Activated CD4-positive, alpha-beta T cell treated with anti-CD3 and anti-CD28 coated beads, Interleukin-2, Interleukin-6, amounts not matched to agents 100 ng/mL and 50 ng/mL, durations not matched to agents 16 hours and 8 hours (primary cell): Measurements from ENCODE around the gene LAMB4.

Source experiments
- DNase-seq: peaks from one replicate; pipeline ENCODE4 v3.0.0-alpha.2; 2020

Gene LAMB4, protein sequence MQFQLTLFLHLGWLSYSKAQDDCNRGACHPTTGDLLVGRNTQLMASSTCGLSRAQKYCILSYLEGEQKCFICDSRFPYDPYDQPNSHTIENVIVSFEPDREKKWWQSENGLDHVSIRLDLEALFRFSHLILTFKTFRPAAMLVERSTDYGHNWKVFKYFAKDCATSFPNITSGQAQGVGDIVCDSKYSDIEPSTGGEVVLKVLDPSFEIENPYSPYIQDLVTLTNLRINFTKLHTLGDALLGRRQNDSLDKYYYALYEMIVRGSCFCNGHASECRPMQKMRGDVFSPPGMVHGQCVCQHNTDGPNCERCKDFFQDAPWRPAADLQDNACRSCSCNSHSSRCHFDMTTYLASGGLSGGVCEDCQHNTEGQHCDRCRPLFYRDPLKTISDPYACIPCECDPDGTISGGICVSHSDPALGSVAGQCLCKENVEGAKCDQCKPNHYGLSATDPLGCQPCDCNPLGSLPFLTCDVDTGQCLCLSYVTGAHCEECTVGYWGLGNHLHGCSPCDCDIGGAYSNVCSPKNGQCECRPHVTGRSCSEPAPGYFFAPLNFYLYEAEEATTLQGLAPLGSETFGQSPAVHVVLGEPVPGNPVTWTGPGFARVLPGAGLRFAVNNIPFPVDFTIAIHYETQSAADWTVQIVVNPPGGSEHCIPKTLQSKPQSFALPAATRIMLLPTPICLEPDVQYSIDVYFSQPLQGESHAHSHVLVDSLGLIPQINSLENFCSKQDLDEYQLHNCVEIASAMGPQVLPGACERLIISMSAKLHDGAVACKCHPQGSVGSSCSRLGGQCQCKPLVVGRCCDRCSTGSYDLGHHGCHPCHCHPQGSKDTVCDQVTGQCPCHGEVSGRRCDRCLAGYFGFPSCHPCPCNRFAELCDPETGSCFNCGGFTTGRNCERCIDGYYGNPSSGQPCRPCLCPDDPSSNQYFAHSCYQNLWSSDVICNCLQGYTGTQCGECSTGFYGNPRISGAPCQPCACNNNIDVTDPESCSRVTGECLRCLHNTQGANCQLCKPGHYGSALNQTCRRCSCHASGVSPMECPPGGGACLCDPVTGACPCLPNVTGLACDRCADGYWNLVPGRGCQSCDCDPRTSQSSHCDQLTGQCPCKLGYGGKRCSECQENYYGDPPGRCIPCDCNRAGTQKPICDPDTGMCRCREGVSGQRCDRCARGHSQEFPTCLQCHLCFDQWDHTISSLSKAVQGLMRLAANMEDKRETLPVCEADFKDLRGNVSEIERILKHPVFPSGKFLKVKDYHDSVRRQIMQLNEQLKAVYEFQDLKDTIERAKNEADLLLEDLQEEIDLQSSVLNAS (N-terminal part only)

DNA sequence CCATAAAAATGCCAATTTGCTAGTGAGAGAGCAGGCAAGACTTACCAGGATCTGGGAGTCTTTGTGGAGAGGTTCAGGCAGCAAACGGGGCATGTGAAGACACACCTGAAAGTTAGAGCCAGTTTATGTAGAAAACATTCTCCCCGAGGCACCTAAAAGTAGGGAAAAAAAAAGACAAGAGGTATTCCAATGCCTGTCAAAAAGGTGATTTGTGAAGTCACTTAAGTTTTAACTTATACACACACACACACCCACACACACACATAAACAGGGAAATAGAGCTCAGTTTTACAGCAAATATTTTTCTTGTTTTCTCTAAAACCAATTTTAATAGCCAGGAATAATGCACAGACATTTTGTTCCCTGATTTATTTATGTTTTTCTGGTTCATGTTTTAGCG, at the start of gene LAMB4:
Gene LAMB4 (minus strand): TSS at position 101 of the 400 bp plus-strand sequence. CDS start 7,197 bp downstream, outside the sequence.
- no peak for DNase-seq

DNA sequence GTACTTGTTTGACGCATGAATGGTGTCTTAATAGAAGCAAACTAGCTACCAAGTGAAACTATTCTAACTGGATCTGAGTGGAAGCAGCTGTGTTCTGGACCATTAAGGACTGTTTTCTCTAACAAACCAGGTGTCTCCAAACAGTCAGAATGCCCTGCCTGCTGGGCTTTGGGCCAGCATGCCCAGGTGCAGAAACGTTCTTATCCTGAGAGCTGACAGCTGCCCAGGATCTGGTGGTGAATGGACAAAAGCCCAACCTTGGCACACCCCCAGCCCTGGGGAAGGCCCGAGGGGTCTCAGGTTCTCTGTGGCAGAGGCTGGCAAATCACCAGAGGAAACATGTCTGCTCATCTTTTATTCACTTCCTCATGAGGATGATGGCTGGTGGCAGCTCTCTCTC, 48.2 kb upstream of the LAMB4 start:
- no peak for DNase-seq

DNA sequence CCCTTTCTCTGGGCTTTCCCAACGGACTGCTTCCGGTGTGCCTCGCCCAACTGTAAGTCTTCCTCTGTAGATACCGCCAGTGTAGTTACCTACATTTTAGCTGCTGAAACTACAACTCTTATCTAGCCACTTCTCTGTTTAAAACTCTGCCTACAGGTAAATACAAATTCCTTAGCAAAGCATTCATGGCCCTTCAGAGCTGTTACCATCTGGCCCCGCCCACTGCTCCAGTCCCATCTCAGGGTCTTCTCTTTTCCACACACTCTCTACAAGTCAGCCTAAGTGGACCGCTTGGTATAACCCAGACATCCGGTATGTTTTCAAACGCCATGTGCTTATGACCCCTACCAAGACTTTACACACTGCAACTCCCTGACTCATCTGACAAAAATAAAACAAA, 41.0 kb upstream of the LAMB4 start:
- DNase-seq, result no peak

DNA sequence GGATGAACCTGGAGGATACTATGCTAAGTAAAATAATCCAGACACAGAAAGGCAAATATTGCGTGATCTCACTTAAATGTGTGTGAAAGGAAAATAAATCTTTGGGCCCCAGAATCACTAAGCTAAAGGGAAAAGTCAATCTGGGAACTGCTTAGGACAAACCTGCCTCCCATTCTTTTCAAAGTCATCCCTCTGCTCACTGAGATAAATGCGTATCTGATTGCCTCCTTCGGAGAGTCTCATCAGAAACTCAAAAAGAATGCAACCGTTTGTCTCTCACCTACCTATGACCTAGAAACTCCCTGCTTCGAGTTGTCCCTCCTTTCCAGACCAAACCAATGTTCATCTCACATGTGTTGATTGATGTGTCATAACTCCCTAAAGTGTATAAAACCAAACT, 40.1 kb upstream of the LAMB4 start:
- DNase-seq, result no peak

DNA sequence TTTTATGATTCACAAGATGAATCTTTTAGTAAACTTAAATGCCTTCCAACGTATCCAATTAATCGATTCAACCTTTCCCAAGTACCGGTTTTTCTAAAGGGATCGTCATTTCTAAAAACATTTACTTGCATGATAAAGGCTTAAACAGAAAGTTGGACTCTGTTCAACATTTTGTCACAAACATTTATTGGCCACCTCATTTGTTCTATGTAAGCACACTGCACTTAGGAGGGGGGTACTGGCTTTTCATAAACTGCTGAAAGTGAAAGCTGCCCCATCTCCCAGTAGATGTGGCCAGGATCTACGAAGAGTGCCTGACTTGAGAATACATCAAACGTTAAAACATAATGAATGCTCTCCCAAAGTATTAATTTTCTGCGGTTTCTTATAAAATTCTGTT, 37.3 kb upstream of the LAMB4 start:
- no peak for DNase-seq

DNA sequence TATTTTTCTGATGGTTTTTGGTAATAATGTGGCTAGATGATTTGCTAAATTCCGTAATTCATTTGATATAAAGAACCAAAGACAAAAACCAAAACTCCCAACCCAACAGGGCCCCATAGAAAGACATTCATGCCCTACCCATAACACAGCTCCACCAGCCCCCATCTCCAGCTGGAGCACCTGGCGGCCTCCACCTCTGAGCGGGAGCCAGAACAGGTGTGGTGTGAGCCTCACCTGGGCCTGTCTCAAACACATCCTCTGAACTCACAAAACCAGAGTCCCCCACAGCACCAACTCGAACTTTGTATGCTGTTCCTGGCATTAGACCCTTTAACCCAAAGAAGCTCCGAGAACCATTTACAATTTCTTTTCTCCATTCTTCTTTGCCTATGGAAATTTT, 36.5 kb upstream of the LAMB4 start:
- DNase-seq, result no peak

DNA sequence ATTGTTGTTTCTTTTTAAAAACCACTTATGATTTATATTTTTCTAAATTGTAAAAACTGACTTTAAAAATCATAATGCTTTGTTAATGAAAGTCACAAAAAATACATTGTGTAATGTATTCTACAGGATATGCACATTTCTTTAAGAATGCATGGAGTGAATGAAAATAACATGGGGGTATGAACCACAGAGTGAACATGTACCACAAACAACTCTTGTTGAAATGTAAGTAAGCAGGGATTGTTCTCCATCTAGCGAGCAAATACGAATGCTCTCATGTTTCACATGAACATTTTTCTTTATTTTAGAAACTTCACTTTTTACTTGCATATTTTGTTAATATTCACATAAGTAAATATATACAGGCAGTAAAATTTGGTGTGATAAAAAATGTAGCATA, 35.6 kb upstream of the LAMB4 start:
- DNase-seq, result no peak

DNA sequence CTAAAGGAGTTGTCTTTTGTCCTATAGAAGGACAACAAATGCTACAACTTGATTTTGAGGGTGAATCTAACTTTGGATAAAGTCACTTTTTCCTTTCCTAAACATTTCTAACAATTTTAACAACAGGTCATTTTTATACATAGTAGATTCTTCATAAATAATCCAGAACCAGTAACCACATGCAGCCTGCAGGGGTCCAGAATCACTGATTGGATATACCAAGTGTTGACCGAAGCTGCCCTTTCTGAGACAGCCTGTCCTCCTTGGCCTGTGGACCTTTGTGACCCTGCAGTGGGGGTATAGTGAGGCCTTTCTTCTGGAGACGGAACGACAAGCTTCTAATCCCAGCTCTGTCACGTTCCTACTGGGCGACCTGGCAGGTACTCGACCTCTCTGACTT, 34.8 kb upstream of the LAMB4 start:
- DNase-seq, result no peak

DNA sequence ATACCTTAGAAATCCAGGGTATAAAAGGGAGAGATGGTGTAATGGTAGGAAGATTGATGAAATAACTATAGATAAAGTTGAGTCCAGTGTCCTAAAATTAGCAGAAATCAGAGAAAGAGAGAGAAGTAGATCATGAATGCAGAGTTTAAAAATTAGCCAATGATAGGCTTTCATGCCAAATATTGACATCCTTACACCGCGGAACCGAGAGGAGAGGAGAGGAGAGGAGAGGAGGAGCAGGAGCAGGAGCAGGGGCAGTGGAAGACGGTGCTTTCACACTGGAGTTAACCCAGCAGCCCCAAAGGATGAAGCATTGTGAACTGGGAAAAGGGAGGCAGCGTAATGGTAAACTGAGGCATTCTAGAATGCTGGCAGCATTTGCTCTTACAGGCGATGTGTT, 34.2 kb upstream of the LAMB4 start:
- DNase-seq, result no peak

DNA sequence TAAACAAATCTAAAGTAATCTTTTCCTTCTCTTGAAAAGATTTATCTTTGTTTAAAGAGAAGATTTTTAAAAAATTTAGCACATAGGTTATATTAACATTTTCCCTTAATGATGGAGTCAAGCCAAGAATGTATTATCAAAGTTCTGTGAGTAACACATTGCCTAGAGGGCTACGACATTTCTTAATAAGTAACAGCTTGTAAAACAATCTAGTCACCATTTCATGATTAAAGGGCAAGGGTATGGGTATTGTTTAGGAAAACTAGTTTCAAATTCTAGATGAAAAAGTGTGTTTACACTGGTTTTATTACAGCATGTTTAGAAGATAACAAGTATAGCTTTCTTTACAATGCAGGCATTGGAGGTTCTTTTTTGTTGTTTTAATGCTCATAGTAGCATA, 28.6 kb upstream of the LAMB4 start:
- no peak for DNase-seq

DNA sequence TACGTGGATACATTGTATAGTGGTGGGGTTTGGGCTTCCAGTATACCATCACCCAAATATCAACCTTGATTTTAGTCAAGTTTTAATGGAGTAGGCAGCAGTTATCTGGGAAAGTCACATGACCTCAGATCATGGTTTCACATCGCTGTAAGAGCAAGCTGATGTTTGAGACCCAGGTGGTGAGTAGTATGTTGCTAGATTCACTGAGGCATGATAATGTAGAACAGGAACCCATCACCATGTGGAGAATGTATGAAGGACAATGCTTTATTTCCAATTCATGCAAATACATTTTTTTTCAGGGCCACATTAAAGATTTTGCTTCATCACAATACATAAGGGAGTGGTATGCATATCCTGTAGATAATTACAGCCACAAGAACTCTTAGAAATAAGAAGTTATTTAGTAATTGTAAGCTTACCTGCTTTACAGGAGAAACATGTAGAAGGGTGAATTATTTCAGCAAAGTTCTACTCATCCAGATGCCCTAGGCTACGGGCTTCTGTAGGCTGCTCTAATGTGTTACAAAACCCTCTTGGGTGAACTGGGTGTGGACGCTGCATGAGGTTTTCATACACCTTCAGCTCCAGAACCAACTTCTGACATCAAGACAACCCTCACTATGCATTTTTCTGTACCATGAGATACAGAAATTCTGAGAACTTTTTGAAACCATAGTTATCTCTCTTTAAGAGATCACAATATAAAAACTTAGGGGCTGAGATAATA, 27.6 kb upstream of the LAMB4 start:
- DNase-seq, result no peak

DNA sequence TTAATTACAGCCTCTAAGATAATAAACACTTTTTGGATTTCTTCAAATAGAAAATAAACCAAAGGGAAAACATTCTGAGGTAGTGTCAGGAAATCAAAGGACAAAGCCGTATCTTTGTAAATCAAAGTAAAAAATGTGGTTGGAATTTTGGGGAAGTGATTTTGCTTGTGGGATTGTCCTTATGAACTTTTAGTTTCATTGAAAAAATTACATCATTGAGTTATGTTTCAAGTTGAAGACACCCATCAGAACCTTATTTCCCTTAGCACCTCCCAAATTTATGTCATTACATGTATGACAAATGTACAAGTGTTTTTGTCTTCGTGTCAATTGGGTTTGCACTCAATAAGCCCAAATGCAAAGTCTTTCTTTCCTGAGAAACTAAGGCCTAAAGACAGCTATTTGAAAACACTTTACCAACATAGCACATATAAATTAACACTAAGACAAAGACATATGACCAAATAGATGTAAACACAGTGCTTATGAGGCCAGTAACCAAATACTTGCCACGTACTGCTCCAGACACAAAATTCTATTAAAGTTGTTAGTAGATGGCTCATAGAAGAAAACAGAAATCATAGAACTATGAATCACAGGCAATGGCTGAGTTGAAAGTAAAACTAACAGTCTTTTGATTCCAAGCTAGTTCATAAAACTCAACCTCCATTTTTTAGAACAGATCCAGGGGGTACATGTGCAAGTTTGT, 26.9 kb upstream of the LAMB4 start:
- DNase-seq, result no peak

DNA sequence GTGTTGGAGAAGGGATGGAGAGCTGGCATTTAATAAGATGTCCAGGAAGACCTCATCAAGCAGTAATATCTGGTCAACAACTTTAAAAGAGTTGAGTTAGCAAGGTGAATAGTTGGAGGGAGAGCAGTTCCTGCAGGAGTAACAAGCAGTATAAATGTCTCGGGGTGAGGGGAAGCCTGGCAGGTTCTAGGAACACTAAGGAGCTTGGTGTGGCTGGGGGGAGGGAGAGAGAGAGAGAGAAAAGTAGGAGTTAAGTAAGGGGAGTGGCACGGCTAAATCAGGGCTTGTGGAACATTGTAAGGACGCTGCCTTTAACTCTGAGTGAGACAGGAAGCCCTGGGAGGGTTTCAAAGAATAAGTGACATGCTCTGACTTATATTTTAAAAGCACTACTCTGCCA, 22.0 kb upstream of the LAMB4 start:
- no peak for DNase-seq

DNA sequence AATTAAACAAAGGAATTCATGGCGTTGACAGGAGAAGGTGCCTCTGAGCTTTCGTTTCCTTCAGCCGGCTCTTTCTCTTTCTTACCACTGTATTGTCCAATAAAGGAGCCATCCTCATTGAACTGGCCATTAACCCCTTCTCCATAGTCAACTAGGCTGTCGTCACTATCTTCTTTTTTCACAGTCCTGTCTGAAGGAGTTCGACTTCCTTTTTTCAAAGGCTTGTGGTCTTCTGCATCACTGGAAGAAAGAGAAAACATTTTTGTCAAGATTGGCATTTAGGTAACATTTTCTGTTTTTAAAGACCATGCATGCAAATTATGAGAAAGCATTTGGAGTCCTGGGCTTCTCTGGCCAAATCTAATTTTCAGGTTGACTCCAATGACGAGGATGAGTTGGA, 19.7 kb upstream of the LAMB4 start:
- DNase-seq, result no peak

DNA sequence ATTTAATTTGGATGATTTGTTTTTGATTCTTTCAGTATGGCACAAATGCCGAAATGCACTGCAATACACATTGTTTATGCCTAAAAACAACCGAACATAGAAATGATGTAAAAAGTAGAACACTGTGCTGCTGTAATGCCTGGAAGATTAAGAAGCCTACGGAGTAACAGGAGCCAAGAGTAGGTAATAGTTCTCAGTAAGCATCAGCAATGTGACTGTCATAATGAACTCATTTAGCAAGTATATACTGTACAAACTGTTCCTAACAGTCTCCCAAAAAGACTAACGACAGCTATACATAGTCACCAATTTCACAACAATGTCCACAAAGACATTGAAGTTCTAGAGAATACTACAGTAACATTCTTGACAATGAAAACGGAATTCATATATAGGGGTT, 19.0 kb upstream of the LAMB4 start:
- no peak for DNase-seq

DNA sequence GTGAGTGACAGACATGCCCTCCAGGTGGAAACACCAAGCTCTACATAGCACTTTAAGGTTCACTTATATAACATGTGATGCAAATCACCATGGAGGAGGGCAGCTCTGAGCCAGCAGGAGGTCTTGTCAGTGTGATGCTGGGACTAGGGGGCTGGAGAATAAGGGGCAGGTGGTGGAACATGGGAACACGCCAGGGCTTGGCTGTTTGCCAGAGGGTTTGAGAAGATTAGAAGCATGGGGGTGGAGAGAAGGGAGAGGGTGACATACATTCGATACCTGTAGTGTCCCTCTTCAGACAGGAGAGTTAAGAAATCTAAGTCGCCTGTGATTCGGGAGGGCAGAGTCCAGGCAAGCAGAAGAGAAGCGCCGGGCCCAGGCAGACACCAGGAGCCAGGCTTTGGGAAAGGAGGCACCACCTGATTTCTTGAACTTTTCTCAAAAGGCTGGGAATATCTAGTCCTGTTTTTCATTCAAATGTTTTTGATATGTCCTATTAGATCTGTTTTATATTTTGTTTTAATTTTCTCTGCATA, 16.9 kb upstream of the LAMB4 start:
- no peak for DNase-seq

DNA sequence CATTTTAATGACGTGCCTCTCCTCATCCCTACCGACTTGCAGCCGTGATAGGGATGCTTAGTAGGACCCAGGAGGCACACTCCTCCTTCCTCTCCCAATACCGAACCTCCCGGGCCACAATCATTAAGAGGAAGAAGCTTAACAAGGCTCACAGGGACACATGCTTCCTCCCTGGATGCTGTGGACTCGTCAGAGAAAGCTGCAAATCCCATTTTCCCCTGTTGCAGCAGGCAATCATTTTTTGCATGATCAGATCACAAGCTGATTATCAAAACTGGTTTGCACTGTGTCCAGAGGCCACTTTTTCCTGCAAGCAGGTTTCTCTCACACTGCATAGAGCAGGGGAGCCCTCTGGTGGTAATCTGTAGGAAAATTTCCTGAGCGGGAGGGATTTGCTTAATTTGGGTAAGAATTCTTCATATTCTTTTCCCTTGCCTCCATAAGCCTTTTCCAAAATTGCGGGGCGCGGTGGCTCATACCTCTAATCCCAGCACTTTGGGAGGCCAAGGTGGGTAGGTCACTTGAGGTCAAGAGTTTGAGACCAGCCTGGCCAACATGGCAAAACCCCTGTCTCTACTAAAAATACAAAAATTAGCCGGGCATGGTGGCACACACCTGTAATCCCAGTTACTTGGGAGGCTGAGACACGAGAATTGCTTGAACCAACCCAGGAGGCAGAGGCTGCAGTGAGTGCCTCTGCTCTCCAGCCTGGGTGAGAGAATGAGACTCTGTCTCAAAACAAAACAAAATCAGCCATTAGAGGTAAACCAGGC, 16.1 kb upstream of the LAMB4 start:
- DNase-seq, result peak; percentile 68

DNA sequence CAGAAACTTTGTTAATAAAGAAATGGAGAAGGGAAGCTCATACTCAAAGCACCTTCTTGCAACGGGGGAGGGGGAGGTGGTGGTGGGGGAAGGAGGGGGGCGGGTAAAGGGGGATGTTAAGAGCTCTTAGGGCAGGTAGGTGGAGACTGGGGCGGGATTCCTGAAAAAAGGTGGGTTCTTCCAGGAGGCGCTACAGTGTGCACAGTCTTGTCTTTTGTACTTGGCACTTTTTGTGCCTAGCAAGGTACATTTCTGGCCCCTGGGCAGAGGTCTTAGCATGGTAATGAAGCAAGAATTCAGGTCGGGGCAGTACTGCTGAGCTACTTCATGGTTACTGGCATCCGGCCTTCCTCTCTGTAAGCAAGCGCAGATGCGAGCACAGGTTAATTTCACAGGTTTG, 15.2 kb upstream of the LAMB4 start:
- DNase-seq, result no peak

DNA sequence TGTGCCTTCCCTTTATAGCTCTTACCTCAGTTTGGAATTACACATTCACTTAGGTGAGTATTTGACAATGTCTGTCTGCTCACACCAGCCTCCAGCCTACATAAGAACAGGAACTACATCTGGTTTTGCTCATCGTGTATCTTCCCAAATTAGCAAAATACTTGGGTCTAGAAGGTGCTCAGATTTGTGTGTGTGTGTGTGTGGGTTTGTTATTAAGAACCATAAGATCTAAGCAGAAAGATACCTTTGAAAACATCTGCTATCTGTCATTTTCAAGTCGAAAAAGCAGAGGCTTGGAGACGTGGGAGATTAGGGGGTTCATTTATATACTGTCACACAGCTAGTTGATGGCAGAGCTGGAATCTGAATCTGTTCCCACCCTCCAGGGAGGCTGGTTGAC, 14.8 kb upstream of the LAMB4 start:
- DNase-seq, result no peak

DNA sequence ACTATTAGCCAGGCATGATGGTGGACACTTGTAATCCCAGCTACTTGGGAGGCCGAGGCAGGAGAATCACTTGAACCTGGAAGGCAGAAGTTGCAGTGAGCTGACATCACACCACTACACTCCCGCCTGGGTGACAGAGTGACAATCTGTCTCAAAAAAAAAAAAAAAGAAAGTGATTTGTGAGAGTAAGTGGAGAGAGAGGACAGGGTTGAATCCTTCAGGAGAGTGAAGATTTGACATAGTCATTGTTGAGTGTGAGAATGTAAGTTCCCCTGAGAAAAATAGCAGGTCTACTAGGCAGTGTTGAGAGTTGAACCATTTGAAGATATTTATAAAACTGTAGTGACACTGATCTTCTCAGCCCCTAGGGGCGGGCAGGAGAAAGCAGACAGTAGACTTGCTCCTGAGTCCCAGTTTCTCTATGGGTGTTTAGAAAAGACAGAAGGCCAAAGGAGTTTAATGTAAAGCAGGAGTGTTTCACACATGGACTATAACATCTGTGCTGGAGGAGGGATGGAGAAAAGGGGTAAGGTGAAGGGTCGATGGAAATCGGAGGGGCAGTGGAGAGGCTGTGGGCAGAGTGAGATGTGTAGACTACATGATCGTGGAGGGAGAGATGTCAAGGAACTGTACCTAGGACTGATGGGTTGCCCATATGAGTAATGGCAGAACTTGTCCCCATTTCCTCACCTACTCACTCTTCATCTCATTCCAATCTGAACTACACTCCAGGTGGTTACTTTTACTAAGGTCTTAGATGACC, 13.7 kb upstream of the LAMB4 start:
- DNase-seq, result no peak
